Measurements from ENCODE around the gene HAUS6. TPM values are rescaled to one million over a fixed set of nuclear protein-coding genes. Genes with fewer than 3 reads are reported as not detected.

The HAUS6 gene
- total and polyA plus RNA-seq, 12 donors, result 4.0 to 16.3 (median 12.6) TPM

GRCh38 chr9:19057033-19057432, 45.7 kb downstream of the HAUS6 start:
- no peak for DNase-seq
- TF ChIP-seq POLR2A (IDR thresholded peaks at IDR 0.05) (no peak), CTCF (IDR thresholded peaks at IDR 0.05) (no peak)
- H3K4me3 ChIP-seq, result no peak overlapping the region
- H3K36me3 ChIP-seq (replicated peaks in 1 of 2), result peaks cover 0 to 19% of the 10 kb centered on the region in 2 donors
- H3K27ac ChIP-seq, result no peak overlapping the region
- intact Hi-C loops (cut with DNase I), result no loop called here
- no peaks in the 10 kb centered on the region for H3K4me1 ChIP-seq (replicated peaks in 1 of 2)
- no peaks in the 10 kb centered on the region for H3K9me3 ChIP-seq (replicated peaks in 1 of 3)
- H3K27me3 ChIP-seq, result no peaks in the 10 kb centered on the region

- no peaks in the 10 kb centered on the region for H3K36me3 ChIP-seq (replicated peaks in 1 of 2)
- intact Hi-C loops (cut with DNase I), result no loop called here
- H3K27me3 ChIP-seq, result no peaks in the 10 kb centered on the region
- H3K4me3 ChIP-seq, result peak overlapping the region in 2 of 4 donors; percentile 76 to 78
- TF ChIP-seq CTCF (IDR thresholded peaks at IDR 0.05) (no peak), POLR2A (IDR thresholded peaks at IDR 0.05) (no peak)
- H3K9me3 ChIP-seq (replicated peaks in 1 of 3), result no peaks in the 10 kb centered on the region
- H3K4me1 ChIP-seq (replicated peaks in 1 of 2), result peaks cover 10 to 26% of the 10 kb centered on the region in 2 donors
- DNase-seq, result no peak
- WGBS, 4 donors, result 67 to 77% (median 73%) methylated on average over 12 of the region's 12 CpGs
- peak overlapping the region in 2 of 5 donors; percentile 96 to 98 for H3K27ac ChIP-seq
Observed at GRCh38 chr9:19050637-19051591, 51.8 kb downstream of the HAUS6 start.

GRCh38 chr9:19049917-19050636, 52.6 kb downstream of the HAUS6 start:
- H3K27me3 ChIP-seq, result no peaks in the 10 kb centered on the region
- DNase-seq, result peak in 2 of 7 donors; percentile 14 to 37
- TF ChIP-seq CTCF (IDR thresholded peaks at IDR 0.05), result no peak
- no peak for TF ChIP-seq POLR2A (IDR thresholded peaks at IDR 0.05)
- WGBS, 4 donors, result 5 to 16% (median 10%) methylated on average over 23 to 33 of the region's 33 CpGs
- peak overlapping the region; percentile 76 to 88 (median 81) for H3K4me3 ChIP-seq
- no peaks in the 10 kb centered on the region for H3K36me3 ChIP-seq (replicated peaks in 1 of 2)
- no peaks in the 10 kb centered on the region for H3K9me3 ChIP-seq (replicated peaks in 1 of 3)
- intact Hi-C loops (cut with DNase I), result loop anchor here in 1 of 2 donors (10.0 kb wide), 1 partner anchor 125 kb away; no protein-coding TSS in a partner anchor
- peaks cover 10 to 26% of the 10 kb centered on the region in 2 donors for H3K4me1 ChIP-seq (replicated peaks in 1 of 2)
- H3K27ac ChIP-seq, result peak overlapping the region; percentile 90 to 98 (median 95)
